AG10803 (cell line): ENCODE data around the gene ARHGAP22.

Experiments
- DNase-seq: peaks from one replicate; pipeline ENCODE4 v3.0.0; 2010; ENCODE audit warnings: low read depth
- H3K4me3 ChIP-seq: 2 replicates; pipeline ENCODE4 v1.5.1; 2011; ENCODE audit warnings: mild to moderate bottlenecking, low read length, control low read depth
- CTCF ChIP-seq: conservative IDR thresholded peaks from 2 replicates; pipeline ENCODE4 v1.5.1; 2011; ENCODE audit warnings: mild to moderate bottlenecking, low read length, control low read depth, inconsistent platforms

The ARHGAP22 gene

GRCh38 chr10:48636901-48637300 is 32.0 kb upstream of the ARHGAP22 start:
- DNase-seq = no peak
- no peak overlapping the region for H3K4me3 ChIP-seq
- TF ChIP-seq CTCF = no peak

- no peak for TF ChIP-seq CTCF
- no peak overlapping the region for H3K4me3 ChIP-seq
- no peak for DNase-seq
Measured at GRCh38 chr10:48636231-48636630, 31.4 kb upstream of the ARHGAP22 start.

- DNase-seq = peak; percentile 13
- no peak for TF ChIP-seq CTCF
- no peak overlapping the region for H3K4me3 ChIP-seq
Measured at GRCh38 chr10:48634984-48635557, 30.2 kb upstream of the ARHGAP22 start.

GRCh38 chr10:48634198-48634983 is 29.5 kb upstream of the ARHGAP22 start:
- TF ChIP-seq CTCF = no peak
- H3K4me3 ChIP-seq = no peak overlapping the region
- DNase-seq = peak; percentile 96

GRCh38 chr10:48633381-48634197 is 28.7 kb upstream of the ARHGAP22 start:
- DNase-seq = no peak
- no peak for TF ChIP-seq CTCF
- no peak overlapping the region for H3K4me3 ChIP-seq

GRCh38 chr10:48632166-48632565 is 27.3 kb upstream of the ARHGAP22 start:
- no peak for TF ChIP-seq CTCF
- peak; percentile 79 for DNase-seq
- no peak overlapping the region for H3K4me3 ChIP-seq
